Measurements from ENCODE around the gene SPDEF.

GRCh38 chr6:34534146-34534545, 22.0 kb downstream of the SPDEF start:
- TF ChIP-seq CTCF (conservative IDR thresholded peaks at IDR 0.05 in 1 of 2, IDR thresholded peaks at IDR 0.05 in 1 of 2; ENCODE audit: low read depth in 1 of 2, low read length in 2 of 2): no peak
- no peak for TF ChIP-seq EZH2 (IDR thresholded peaks at IDR 0.05; ENCODE audit: low read length, missing control alignments)

Data from fibroblast of lung (primary cell).